Measurements from ENCODE around the gene POLD2. TPM values are rescaled to one million over a fixed set of nuclear protein-coding genes. Genes with fewer than 3 reads are reported as not detected.

POLD2 gene
- total and polyA plus RNA-seq, 8 donors: 68.3 to 116 (median 111) TPM

GRCh38 chr7:44100458-44101302 is 22.7 kb downstream of the POLD2 start:
- ATAC-seq: peak; percentile 43
- TF ChIP-seq CTCF (IDR thresholded peaks at IDR 0.05): no peak
- H3K4me3 ChIP-seq: no peak overlapping the region
- H3K36me3 ChIP-seq: no peaks in the 10 kb centered on the region
- peak in 1 of 4 donors; percentile 47 for DNase-seq
- H3K9me3 ChIP-seq: no peaks in the 10 kb centered on the region
- H3K4me1 ChIP-seq: peaks cover 0 to 7% of the 10 kb centered on the region in 2 donors
- intact Hi-C loops (cut with DNase I): no loop called here
- H3K27ac ChIP-seq: peak overlapping the region; percentile 40 to 84
- H3K27me3 ChIP-seq: peaks cover 0 to 33% of the 10 kb centered on the region in 2 donors

GRCh38 chr7:44099669-44100068 is 23.7 kb downstream of the POLD2 start:
- peaks cover 4 to 5% of the 10 kb centered on the region in 2 donors for H3K4me1 ChIP-seq
- H3K4me3 ChIP-seq: no peak overlapping the region
- intact Hi-C loops (cut with DNase I): no loop called here
- H3K36me3 ChIP-seq: no peaks in the 10 kb centered on the region
- H3K27me3 ChIP-seq: peaks cover 0 to 22% of the 10 kb centered on the region in 2 donors
- DNase-seq: no peak
- no peak for ATAC-seq
- TF ChIP-seq CTCF (IDR thresholded peaks at IDR 0.05): no peak
- peak overlapping the region in 1 of 2 donors; percentile 84 for H3K27ac ChIP-seq
- no peaks in the 10 kb centered on the region for H3K9me3 ChIP-seq

- intact Hi-C loops (cut with DNase I): no loop called here
- H3K4me3 ChIP-seq: no peak overlapping the region
- peaks cover 0 to 10% of the 10 kb centered on the region in 2 donors for H3K27me3 ChIP-seq
- H3K9me3 ChIP-seq: no peaks in the 10 kb centered on the region
- no peak for DNase-seq
- no peak overlapping the region for H3K27ac ChIP-seq
- peaks cover 3 to 4% of the 10 kb centered on the region in 2 donors for H3K4me1 ChIP-seq
- ATAC-seq: no peak
- no peak for TF ChIP-seq CTCF (IDR thresholded peaks at IDR 0.05)
- no peaks in the 10 kb centered on the region for H3K36me3 ChIP-seq
Observed at GRCh38 chr7:44098092-44099068, 25.0 kb downstream of the POLD2 start.

- H3K27ac ChIP-seq: no peak overlapping the region
- intact Hi-C loops (cut with DNase I): no loop called here
- no peaks in the 10 kb centered on the region for H3K9me3 ChIP-seq
- peaks cover 3 to 4% of the 10 kb centered on the region in 2 donors for H3K4me1 ChIP-seq
- ATAC-seq (no peak), DNase-seq (peak in 1 of 4 donors; percentile 39)
- no peak overlapping the region for H3K4me3 ChIP-seq
- no peaks in the 10 kb centered on the region for H3K36me3 ChIP-seq
- H3K27me3 ChIP-seq: no peaks in the 10 kb centered on the region
- TF ChIP-seq CTCF (IDR thresholded peaks at IDR 0.05): no peak
Observed at GRCh38 chr7:44097064-44097932, 26.1 kb downstream of the POLD2 start.

Data from left lung (tissue), 10 donors.